SK-N-SH treated with all-trans-retinoic acid at 6 μM for 48 hours (cell line): Measurements from ENCODE around the gene SEL1L.

Experiments used
- ATAC-seq: fragments of 200-7000 bp; cut with Tn5 transposase; 3 replicates; pipeline ENCODE4 v1.9.1; 2020; ENCODE audit warnings: mild to moderate bottlenecking, moderate library complexity
- ARNTL ChIP-seq: fragments of 450-650 bp; formaldehyde crosslinking; IDR thresholded peaks from 2 replicates; pipeline ENCODE4 v1.5.0; 2020; ENCODE audit warnings: low read depth, mild to moderate bottlenecking, moderate library complexity, borderline replicate concordance
- CSDC2 ChIP-seq: fragments of 250-450 bp; sonication (Bioruptor Pico); IDR thresholded peaks from 2 replicates; pipeline ENCODE4 v1.5.0; 2020; ENCODE audit warnings: mild to moderate bottlenecking, moderate library complexity
- GLIS3 ChIP-seq: fragments of 250-450 bp; sonication (Bioruptor Pico); IDR thresholded peaks from 2 replicates; pipeline ENCODE4 v1.5.0; 2020; ENCODE audit warnings: mild to moderate bottlenecking, moderate library complexity
- ISL1 ChIP-seq: fragments of 250-450 bp; sonication (Bioruptor Pico); IDR thresholded peaks from 2 replicates; pipeline ENCODE4 v2.1.2; 2022; ENCODE audit warnings: mild to moderate bottlenecking, moderate library complexity
- OSR1 ChIP-seq: fragments of 250-450 bp; sonication (Bioruptor Pico); IDR thresholded peaks from 2 replicates; pipeline ENCODE4 v1.8.0; 2022; ENCODE audit warnings: moderate library complexity, mild to moderate bottlenecking, inconsistent platforms
- PATZ1 ChIP-seq: fragments of 250-450 bp; sonication (Bioruptor Pico); IDR thresholded peaks from 2 replicates; pipeline ENCODE4 v1.8.0; 2020; ENCODE audit warnings: mild to moderate bottlenecking, moderate library complexity, borderline replicate concordance
- POU6F1 ChIP-seq: fragments of 250-450 bp; sonication (Bioruptor Pico); IDR thresholded peaks from 2 replicates; pipeline ENCODE4 v1.8.0; 2021; ENCODE audit warnings: low read depth, mild to moderate bottlenecking, moderate library complexity, borderline replicate concordance
- PPARA ChIP-seq: fragments of 250-450 bp; sonication (Bioruptor Pico); IDR thresholded peaks from 2 replicates; pipeline ENCODE4 v1.5.0; 2020; ENCODE audit warnings: mild to moderate bottlenecking, borderline replicate concordance
- RARB ChIP-seq: fragments of 250-450 bp; sonication (Bioruptor Pico); IDR thresholded peaks from 2 replicates; pipeline ENCODE4 v1.8.0; 2021; ENCODE audit warnings: mild to moderate bottlenecking, moderate library complexity
- SNAI2 ChIP-seq: fragments of 250-450 bp; sonication (Bioruptor Pico); IDR thresholded peaks from 2 replicates; pipeline ENCODE4 v1.5.0; 2020; ENCODE audit warnings: mild to moderate bottlenecking, moderate library complexity
- TCF4 ChIP-seq: fragments of 250-450 bp; sonication (Bioruptor Pico); IDR thresholded peaks from 2 replicates; pipeline ENCODE4 v1.8.0; 2021; ENCODE audit warnings: mild to moderate bottlenecking, moderate library complexity, borderline replicate concordance
- ZFP30 ChIP-seq: fragments of 450-650 bp; formaldehyde crosslinking; IDR thresholded peaks from 2 replicates; pipeline ENCODE4 v1.5.0; 2022; ENCODE audit warnings: mild to moderate bottlenecking, moderate library complexity
- ZNF70 ChIP-seq: fragments of 450-650 bp; formaldehyde crosslinking; IDR thresholded peaks from 2 replicates; pipeline ENCODE4 v1.5.0; 2020; ENCODE audit warnings: mild to moderate bottlenecking, moderate library complexity
- ZNF8 ChIP-seq: fragments of 450-650 bp; formaldehyde crosslinking; IDR thresholded peaks from 2 replicates; pipeline ENCODE4 v1.5.0; 2020; ENCODE audit warnings: mild to moderate bottlenecking, moderate library complexity
- TF ChIP-seq, protein P1 (sequence below): fragments of 250-450 bp; sonication (Bioruptor Pico); IDR thresholded peaks from 2 replicates; pipeline ENCODE4 v1.5.1; 2020; ENCODE audit warnings: low read depth, mild to moderate bottlenecking, moderate library complexity
- TF ChIP-seq, protein P2 (sequence below): fragments of 250-450 bp; sonication (Bioruptor Pico); IDR thresholded peaks from 2 replicates; pipeline ENCODE4 v1.5.0; 2020; ENCODE audit warnings: mild to moderate bottlenecking, moderate library complexity
- TF ChIP-seq, protein P3 (sequence below): fragments of 250-450 bp; sonication (Bioruptor Pico); IDR thresholded peaks from 2 replicates; pipeline ENCODE4 v1.5.1; 2021; ENCODE audit warnings: mild to moderate bottlenecking, moderate library complexity

SEL1L gene

DNA sequence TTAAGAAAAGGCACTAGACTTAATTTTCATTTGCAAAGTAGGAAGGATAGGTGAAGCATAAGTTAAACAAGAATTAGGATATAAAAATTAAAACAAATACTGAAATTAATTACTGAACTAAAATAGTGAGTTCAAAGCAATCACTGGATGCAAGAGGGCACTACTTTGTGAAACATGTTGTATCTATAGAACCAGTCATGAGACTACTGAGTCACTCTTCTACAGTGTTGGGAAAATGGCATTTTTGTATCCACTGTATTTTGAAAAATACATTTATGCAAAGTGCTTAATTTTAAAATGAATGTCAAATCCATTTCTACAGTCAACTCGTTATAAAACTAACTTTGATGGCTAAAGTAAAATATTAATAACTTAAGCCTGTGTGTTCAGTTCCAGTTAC, 47.9 kb downstream of the SEL1L start:
- no peak for ATAC-seq
- no peak for TF ChIP-seq CSDC2 (CRISPR knock-in tag)
- TF ChIP-seq GLIS3 = no peak
- TF ChIP-seq POU6F1 = no peak
- TF ChIP-seq TCF4 (CRISPR knock-in tag) = no peak
- TF ChIP-seq, protein P1, sequence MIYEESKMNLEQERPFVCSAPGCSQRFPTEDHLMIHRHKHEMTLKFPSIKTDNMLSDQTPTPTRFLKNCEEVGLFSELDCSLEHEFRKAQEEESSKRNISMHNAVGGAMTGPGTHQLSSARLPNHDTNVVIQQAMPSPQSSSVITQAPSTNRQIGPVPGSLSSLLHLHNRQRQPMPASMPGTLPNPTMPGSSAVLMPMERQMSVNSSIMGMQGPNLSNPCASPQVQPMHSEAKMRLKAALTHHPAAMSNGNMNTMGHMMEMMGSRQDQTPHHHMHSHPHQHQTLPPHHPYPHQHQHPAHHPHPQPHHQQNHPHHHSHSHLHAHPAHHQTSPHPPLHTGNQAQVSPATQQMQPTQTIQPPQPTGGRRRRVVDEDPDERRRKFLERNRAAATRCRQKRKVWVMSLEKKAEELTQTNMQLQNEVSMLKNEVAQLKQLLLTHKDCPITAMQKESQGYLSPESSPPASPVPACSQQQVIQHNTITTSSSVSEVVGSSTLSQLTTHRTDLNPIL = no peak
- no peak for TF ChIP-seq ZFP30 (CRISPR knock-in tag)
- no peak for TF ChIP-seq ISL1 (CRISPR knock-in tag)
- TF ChIP-seq RARB (CRISPR knock-in tag) = no peak
- no peak for TF ChIP-seq ZNF70 (CRISPR knock-in tag)
- no peak for TF ChIP-seq OSR1
- no peak for TF ChIP-seq PPARA (CRISPR knock-in tag)
- no peak for TF ChIP-seq ARNTL (CRISPR knock-in tag)
- TF ChIP-seq ZNF8 = no peak
- TF ChIP-seq, protein P2, sequence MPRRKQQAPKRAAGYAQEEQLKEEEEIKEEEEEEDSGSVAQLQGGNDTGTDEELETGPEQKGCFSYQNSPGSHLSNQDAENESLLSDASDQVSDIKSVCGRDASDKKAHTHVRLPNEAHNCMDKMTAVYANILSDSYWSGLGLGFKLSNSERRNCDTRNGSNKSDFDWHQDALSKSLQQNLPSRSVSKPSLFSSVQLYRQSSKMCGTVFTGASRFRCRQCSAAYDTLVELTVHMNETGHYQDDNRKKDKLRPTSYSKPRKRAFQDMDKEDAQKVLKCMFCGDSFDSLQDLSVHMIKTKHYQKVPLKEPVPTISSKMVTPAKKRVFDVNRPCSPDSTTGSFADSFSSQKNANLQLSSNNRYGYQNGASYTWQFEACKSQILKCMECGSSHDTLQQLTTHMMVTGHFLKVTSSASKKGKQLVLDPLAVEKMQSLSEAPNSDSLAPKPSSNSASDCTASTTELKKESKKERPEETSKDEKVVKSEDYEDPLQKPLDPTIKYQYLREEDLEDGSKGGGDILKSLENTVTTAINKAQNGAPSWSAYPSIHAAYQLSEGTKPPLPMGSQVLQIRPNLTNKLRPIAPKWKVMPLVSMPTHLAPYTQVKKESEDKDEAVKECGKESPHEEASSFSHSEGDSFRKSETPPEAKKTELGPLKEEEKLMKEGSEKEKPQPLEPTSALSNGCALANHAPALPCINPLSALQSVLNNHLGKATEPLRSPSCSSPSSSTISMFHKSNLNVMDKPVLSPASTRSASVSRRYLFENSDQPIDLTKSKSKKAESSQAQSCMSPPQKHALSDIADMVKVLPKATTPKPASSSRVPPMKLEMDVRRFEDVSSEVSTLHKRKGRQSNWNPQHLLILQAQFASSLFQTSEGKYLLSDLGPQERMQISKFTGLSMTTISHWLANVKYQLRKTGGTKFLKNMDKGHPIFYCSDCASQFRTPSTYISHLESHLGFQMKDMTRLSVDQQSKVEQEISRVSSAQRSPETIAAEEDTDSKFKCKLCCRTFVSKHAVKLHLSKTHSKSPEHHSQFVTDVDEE = no peak
- no peak for TF ChIP-seq PATZ1 (CRISPR knock-in tag)

- TF ChIP-seq TCF4 (CRISPR knock-in tag) (no peak), ZNF70 (CRISPR knock-in tag) (no peak), PATZ1 (CRISPR knock-in tag) (no peak), SNAI2 (CRISPR knock-in tag) (no peak), RARB (CRISPR knock-in tag) (no peak)
- TF ChIP-seq, protein P1 = no peak
- TF ChIP-seq, protein P3, sequence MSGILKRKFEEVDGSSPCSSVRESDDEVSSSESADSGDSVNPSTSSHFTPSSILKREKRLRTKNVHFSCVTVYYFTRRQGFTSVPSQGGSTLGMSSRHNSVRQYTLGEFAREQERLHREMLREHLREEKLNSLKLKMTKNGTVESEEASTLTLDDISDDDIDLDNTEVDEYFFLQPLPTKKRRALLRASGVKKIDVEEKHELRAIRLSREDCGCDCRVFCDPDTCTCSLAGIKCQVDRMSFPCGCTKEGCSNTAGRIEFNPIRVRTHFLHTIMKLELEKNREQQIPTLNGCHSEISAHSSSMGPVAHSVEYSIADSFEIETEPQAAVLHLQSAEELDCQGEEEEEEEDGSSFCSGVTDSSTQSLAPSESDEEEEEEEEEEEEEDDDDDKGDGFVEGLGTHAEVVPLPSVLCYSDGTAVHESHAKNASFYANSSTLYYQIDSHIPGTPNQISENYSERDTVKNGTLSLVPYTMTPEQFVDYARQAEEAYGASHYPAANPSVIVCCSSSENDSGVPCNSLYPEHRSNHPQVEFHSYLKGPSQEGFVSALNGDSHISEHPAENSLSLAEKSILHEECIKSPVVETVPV (CRISPR knock-in tag) = no peak
- TF ChIP-seq, protein P2 = no peak
- no peak for ATAC-seq
Measured at GRCh38 chr14:81485372-81485771, 48.3 kb downstream of the SEL1L start.
